Retinal pigment epithelial cell (primary cell): ENCODE data around the gene IER3IP1.
"Not testable (repeated sequence)": the region's sequence is repeated elsewhere in the genome, so short reads cannot be mapped to it uniquely, and the experiment has no call there.

Experiments
- DNase-seq: peaks from one replicate; pipeline ENCODE4 v3.0.0-alpha.2; 2010; ENCODE audit warnings: low read depth
- H3K4me3 ChIP-seq: 2 replicates; pipeline ENCODE4 v1.5.1; 2011; ENCODE audit warnings: mild to moderate bottlenecking, low read length, control low read depth, moderate library complexity
- CTCF ChIP-seq: conservative IDR thresholded peaks from 2 replicates; pipeline ENCODE4 v1.5.1; 2011; ENCODE audit warnings: low read depth, low read length, control low read depth, inconsistent platforms

Gene IER3IP1

DNA sequence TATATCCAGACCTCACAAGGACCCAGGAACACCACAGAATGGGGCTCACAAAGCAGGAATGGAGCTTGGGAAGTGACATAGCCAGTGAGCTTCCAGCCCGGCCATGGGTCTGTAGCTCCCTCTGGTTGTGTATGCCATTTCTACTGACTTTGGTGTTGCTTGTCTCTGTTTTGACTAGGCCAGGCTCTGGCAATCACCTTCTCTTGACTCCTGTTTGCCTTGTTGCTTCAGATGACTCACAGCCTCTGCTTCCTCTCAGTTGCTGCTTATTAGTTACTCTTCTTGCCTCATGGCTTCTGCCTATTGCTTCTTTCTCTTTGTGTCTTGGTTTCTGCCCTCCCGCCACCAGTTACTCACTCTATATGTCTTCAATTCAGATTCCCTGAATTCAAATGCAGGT is 15.8 kb upstream of the IER3IP1 start:
- DNase-seq, result no peak
- no peak for TF ChIP-seq CTCF
- no peak overlapping the region for H3K4me3 ChIP-seq

- no peak for TF ChIP-seq CTCF
- no peak overlapping the region for H3K4me3 ChIP-seq
- no peak for DNase-seq
These were observed 11.6 kb upstream of the IER3IP1 start for GRCh38 chr18:47187721-47188120.

DNA sequence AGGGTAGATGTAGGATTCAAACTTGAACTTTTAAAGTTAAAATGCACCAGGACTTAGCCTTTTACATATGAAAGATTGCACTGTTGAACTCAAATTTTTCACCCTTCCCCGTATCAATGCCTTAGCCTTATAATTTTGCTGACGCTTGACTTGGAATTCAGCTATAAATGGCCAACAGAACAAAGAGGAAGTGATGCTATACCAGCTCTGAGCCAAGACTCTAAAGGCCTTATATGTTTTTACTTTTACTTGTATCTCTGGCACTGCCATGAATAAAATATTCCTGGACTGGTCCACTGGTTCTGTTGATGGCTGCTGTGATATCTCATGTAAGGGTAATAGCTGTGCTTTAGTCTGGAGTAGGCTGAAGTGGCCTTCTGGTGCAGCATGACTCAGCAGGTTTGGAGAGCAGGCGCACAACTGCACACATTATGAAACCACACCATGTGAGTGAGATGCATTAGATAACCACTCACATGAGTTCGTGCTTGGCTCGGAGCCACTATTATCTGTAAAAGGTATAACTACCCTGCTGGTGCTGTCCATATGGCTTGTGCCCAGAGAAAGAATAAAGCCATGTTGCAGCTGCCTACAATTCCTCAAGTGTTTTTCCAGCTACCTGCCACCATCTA is 8.4 kb upstream of the IER3IP1 start:
- no peak for TF ChIP-seq CTCF
- H3K4me3 ChIP-seq, result no peak overlapping the region
- no peak for DNase-seq

DNA sequence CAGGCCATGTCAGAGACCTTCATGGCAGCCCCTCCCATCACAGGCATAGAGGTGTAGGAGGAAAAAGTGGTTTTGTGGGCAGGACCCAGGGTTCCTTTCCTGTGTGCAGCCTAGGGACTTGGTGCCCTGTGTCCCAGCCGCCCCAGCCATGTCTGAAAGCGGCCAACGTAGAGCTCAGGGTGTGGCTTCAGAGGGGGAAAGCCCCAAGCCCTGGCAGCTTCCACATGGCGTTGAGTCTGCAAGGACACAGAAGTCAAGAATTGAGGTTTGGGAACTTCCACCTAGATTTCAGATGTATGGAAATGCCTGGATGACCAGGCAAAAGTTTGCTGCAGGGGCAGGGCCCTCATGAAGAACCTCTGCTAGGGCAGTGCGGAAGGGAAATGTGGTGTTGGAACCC is 6.0 kb upstream of the IER3IP1 start:
- not testable (repeated sequence) for DNase-seq, H3K4me3 ChIP-seq

DNA sequence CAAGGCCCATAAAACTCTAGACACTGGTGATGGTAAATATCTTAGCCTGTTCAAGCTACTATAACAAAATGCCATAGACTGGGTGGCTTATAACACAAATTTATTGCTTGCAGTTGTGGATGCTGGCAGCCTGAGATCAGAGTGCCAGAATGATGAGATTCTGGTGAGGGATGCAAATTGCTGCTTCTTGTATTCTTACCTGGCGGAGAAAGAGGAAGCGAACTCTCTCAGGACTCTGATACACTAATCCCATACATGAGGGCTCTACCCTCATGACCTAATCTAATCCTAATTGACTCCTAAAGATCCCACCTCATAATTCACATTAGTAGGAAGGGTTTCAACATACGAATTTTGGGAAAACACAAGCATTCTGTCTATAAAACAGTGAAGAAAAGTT is 4.6 kb upstream of the IER3IP1 start:
- DNase-seq, result no peak
- no peak overlapping the region for H3K4me3 ChIP-seq
- TF ChIP-seq CTCF, result no peak

GRCh38 chr18:47179520-47179919 is 3.4 kb upstream of the IER3IP1 start:
- DNase-seq, result no peak
- TF ChIP-seq CTCF, result no peak
- no peak overlapping the region for H3K4me3 ChIP-seq

DNA sequence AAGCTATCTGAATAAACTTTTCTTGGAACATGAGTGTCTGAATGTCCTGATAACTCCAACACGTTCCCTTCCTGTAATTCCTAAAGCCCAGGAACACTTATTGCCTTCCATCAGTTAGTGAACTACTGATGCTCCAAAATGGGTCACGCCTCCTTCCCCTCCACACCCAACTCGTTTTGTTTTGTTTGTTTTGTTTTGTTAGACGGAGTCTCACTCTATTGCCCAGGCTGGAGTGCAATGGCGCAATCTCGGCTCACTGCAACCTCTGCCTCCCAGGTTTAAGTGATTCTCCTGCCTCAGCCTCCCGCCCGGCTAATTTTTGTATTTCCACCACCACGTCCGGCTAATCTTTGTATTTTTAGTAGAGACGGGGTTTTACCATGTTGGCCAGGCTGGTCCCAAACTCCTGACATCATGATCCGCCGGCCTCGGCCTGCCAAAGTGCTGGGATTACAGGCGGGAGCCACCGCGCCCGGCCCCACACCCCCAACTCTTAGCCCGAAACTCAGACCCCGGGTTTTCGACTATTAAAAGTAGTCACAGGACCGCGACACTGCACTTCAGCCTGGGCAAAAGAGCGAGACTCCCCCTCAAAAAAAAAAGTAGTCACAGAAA is 774 bp downstream of the IER3IP1 start:
- peak overlapping the region; percentile 91 for H3K4me3 ChIP-seq
- DNase-seq, result no peak
- no peak for TF ChIP-seq CTCF
